ENCODE data around the gene MYO1D.

- no peak for TF ChIP-seq EZH2 (IDR thresholded peaks at IDR 0.05)
- TF ChIP-seq CTCF (IDR thresholded peaks at IDR 0.05 in 2 of 3, conservative IDR thresholded peaks at IDR 0.05 in 1 of 3; ENCODE audit: borderline replicate concordance in 1 of 3, insufficient read depth in 1 of 3, low read depth in 2 of 3, low read length in 2 of 3) = no peak
- TF ChIP-seq ZFX (IDR thresholded peaks at IDR 0.05) = no peak
- no peak for TF ChIP-seq EZH2phosphoT487 (IDR thresholded peaks at IDR 0.05; ENCODE audit: borderline replicate concordance)
- no peak for TF ChIP-seq FOSL1 (IDR thresholded peaks at IDR 0.05; ENCODE audit: low read depth)
- TF ChIP-seq JUND (IDR thresholded peaks at IDR 0.05) = no peak
- no peak for TF ChIP-seq POLR2A (IDR thresholded peaks at IDR 0.05; ENCODE audit: borderline replicate concordance, extremely low read depth, insufficient read depth, insufficient read length)
- TF ChIP-seq, protein P1, sequence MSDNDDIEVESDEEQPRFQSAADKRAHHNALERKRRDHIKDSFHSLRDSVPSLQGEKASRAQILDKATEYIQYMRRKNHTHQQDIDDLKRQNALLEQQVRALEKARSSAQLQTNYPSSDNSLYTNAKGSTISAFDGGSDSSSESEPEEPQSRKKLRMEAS (IDR thresholded peaks at IDR 0.05) = no peak
- no peak for TF ChIP-seq CBX3 (IDR thresholded peaks at IDR 0.05; ENCODE audit: low read depth)
Observed at GRCh38 chr17:32709562-32709961, 167.4 kb downstream of the MYO1D start.

All from HCT116 (cell line).